ENCODE measurements around the gene PGP.

DNA sequence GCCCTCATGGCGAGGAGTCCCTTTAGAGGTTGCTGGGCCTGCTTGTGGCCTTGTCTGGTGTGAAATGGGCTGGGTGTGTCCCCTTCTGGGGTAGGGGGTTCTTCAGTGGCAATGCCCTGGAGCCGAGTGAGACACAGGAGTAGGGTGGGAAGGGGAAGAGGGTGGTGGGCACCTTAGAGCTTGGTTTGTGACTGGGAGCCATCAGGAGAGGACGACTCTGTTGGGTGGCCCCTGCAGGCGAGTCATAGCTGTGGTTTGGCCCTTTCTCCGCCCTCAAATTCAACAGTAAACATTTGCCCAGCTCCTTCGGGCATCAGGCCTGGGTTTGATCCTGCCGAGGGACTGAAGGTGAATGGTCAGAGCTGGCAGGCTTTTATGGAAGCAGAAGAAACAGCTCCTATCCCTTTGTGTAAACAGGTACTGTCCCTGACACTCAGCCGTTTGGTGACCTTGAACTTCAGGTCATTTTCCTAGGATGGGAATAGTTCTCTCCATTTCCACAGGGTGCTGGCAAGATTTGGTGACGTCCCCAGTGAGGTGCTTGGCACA is 11.7 kb upstream of the PGP start:
- TF ChIP-seq, protein P1, sequence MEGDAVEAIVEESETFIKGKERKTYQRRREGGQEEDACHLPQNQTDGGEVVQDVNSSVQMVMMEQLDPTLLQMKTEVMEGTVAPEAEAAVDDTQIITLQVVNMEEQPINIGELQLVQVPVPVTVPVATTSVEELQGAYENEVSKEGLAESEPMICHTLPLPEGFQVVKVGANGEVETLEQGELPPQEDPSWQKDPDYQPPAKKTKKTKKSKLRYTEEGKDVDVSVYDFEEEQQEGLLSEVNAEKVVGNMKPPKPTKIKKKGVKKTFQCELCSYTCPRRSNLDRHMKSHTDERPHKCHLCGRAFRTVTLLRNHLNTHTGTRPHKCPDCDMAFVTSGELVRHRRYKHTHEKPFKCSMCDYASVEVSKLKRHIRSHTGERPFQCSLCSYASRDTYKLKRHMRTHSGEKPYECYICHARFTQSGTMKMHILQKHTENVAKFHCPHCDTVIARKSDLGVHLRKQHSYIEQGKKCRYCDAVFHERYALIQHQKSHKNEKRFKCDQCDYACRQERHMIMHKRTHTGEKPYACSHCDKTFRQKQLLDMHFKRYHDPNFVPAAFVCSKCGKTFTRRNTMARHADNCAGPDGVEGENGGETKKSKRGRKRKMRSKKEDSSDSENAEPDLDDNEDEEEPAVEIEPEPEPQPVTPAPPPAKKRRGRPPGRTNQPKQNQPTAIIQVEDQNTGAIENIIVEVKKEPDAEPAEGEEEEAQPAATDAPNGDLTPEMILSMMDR (IDR thresholded peaks at IDR 0.05) = no peak
- TF ChIP-seq POLR2A (IDR thresholded peaks at IDR 0.05) = no peak
- no peak for TF ChIP-seq POLR2AphosphoS5 (IDR thresholded peaks at IDR 0.05)
- TF ChIP-seq EP300 (IDR thresholded peaks at IDR 0.05) = no peak
